OCI-LY1 (cell line): ENCODE data around the gene RNF141.

Source experiments
- EZH2 ChIP-seq: fragments of 200-600 bp; sonication (generic), shearing (Covaris generic); IDR thresholded peaks from 2 replicates; pipeline ENCODE4 v1.8.0; 2017; ENCODE audit warnings: borderline replicate concordance, mixed run types, mild to moderate bottlenecking, antibody characterized with exemption, low read length, moderate library complexity, mixed read lengths
- TF ChIP-seq, protein P1 (sequence below): fragments of 200-600 bp; sonication (generic), shearing (Covaris generic); IDR thresholded peaks from 2 replicates; pipeline ENCODE4 v1.5.1; 2017; ENCODE audit warnings: mild to moderate bottlenecking, antibody characterized with exemption, low read length, moderate library complexity, mixed read lengths

DNA sequence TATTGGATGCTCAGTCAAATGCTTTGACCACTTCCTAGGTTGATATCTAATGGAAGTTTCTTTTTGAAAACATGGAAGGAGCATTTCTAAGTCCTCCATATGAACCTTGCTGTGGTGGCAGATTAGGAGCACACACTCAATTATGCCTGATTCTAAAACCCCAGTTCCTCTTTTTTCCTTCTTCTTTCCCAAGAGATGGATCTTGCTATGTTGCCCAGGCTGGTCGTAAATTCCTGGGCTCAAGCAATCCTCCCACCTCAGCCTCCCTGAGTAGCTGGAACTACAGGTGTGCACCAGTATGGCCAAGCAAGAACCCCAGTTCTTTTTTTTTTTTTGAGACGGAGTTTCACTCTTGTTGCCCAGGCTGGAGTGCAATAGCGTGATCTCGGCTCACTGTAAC, 24.5 kb upstream of the RNF141 start:
- TF ChIP-seq, protein P1, sequence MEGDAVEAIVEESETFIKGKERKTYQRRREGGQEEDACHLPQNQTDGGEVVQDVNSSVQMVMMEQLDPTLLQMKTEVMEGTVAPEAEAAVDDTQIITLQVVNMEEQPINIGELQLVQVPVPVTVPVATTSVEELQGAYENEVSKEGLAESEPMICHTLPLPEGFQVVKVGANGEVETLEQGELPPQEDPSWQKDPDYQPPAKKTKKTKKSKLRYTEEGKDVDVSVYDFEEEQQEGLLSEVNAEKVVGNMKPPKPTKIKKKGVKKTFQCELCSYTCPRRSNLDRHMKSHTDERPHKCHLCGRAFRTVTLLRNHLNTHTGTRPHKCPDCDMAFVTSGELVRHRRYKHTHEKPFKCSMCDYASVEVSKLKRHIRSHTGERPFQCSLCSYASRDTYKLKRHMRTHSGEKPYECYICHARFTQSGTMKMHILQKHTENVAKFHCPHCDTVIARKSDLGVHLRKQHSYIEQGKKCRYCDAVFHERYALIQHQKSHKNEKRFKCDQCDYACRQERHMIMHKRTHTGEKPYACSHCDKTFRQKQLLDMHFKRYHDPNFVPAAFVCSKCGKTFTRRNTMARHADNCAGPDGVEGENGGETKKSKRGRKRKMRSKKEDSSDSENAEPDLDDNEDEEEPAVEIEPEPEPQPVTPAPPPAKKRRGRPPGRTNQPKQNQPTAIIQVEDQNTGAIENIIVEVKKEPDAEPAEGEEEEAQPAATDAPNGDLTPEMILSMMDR, result no peak
- no peak for TF ChIP-seq EZH2
